NCI-H226 (cell line): ENCODE data around the gene AMH.
"Not testable (repeated sequence)": the region's sequence is repeated elsewhere in the genome, so short reads cannot be mapped to it uniquely, and the experiment has no call there.

ENCODE experiments used
- DNase-seq: peaks from one replicate; pipeline ENCODE4 v3.0.0-alpha.2; 2015

Gene AMH

DNA sequence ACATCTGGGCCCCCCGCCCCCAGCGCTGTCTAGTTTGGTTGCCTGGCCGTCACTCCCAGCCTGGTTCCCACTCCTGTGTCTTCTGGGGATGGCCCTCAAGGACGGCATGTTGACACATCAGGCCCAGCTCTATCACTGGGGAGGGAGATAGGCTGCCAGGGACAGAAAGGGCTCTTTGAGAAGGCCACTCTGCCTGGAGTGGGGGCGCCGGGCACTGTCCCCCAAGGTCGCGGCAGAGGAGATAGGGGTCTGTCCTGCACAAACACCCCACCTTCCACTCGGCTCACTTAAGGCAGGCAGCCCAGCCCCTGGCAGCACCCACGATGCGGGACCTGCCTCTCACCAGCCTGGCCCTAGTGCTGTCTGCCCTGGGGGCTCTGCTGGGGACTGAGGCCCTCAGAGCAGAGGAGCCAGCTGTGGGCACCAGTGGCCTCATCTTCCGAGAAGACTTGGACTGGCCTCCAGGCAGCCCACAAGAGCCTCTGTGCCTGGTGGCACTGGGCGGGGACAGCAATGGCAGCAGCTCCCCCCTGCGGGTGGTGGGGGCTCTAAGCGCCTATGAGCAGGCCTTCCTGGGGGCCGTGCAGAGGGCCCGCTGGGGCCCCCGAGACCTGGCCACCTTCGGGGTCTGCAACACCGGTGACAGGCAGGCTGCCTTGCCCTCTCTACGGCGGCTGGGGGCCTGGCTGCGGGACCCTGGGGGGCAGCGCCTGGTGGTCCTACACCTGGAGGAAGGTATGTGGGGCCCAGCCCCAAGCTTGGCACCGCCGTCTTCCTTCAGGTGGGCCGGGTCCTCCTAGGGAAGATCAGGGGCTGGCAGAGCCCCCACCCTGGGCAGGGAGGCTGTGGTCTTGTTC lies at the start of gene AMH:
AMH (plus strand) TSS at position 314 of the 857 bp plus-strand sequence; CDS start at position 324, 10 bp downstream.
- DNase-seq, result no peak

- DNase-seq, result no peak
Observed at GRCh38 chr19:2199861-2200623, 49.1 kb upstream of the AMH start.

DNA sequence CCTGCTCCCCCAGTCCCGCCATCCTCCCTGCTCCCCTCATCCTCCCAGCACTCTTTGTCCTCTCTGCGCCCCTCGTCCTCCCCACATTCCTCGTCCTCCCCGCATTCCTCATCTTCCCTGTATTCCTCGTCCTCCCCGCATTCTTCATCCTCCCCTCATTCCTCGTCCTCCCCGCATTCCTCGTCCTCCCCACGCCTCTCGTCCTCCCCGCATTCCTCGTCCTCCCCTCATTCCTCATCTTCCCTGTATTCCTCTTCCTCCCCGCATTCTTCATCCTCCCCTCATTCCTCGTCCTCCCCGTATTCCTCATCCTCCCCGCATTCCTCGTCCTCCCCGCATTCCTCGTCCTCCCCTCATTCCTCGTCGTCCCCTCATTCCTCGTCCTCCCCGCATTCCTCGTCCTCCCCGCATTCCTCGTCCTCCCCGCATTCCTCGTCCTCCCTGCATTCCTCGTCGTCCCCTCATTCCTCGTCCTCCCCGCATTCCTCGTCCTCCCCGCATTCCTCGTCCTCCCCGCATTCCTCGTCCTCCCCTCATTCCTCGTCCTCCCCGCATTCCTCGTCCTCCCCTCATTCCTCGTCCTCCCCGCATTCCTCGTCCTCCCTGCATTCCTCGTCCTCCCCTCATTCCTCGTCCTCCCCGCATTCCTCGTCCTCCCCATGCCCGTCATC lies 48.4 kb upstream of the AMH start:
- DNase-seq, result not testable (repeated sequence)

DNA sequence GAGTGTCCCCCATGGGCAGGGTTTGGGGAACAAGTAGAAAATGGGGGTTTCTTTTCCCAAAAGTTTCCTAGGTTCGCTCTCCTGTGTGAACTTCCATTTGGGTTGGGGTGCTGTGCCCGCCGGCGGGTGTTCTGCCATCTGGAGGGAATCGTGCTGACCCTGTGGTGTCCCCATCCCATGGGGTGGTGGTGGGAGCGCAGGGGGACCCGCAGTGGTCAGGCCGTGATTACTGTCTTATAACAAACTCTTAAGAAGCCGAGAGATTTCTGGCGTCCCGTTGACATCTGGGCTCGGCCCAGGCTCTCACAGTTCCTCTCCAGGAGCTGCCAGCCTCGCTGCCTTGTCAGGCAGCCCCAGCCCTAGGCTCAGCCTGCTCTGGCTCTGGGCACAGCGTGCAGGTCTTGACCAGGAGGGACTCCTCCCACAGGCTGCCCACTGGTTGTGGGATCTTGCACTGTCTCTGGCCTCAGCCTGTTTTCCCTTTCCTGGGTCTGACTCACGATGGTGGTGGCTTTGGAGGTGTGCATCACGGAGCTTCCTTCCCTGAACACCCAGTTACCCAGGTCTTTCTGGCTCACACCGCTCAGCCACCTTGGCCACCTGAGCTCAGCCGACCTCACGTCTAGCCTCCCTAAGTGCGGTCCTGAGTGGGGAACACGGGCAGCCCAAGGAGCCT lies 47.5 kb upstream of the AMH start:
- no peak for DNase-seq

DNA sequence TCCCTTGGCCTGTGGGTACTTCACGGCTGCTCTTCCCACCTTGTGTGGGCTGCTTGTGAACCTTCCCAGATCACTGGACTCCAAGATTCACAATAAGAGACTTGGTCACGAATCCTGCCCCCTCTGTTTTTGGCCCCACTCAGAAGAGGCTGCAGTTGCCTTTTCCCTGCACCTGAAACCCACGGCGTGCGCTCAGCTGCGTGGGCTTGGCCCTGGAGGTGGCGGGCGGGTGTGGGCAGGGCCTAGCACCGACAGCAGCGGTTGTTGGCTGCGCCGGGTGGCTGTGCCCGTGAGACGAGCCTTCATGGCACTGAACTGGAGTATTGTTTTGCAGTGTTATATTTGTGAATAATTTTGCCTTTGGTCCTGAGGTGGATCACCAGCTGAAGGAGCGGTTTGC lies 46.8 kb upstream of the AMH start:
- no peak for DNase-seq

GRCh38 chr19:2207008-2207407 lies 42.1 kb upstream of the AMH start:
- DNase-seq, result no peak

DNA sequence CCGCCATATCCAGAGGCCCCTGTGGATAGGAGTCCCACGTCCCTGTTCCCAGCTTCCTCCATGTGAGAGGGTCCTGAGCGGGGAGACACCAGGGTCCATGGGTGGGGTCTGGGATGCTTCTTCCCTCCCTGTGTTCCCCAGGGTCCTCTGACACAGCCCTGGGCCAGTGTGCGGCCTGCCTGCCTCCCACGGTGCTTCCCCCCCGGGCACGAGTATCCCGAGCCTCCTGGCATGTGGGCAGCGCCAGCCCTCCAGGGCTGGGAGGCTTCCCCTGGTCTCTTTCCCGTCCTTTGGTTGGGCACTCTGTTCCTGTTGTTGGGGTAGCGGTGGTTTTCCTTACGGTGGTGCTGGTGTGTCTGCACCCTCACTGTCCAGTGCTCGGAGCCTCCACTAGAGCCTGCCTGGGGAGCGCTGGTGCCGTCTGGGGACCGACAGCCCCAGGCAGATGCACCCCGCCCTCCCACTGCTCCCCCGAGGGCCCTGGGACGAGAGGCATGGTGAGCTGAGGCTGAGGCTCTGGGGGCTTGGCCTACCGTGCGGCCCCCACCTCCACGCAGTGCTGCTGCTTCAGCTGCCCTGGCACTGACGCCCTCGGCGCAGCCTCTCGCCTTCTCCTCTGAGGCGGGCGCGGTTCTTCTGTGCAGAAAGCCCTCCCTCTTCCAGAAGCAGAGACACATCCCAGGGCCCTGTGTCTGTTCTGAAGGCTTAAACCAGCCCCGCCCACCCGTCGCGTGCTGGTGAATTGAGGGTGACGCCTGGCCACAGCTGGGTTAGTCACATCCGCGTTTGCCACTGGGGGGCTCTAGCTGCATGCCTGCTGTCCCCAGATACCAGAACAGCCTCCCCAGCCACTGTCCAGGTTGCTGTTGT lies 40.9 kb upstream of the AMH start:
- no peak for DNase-seq

- no peak for DNase-seq
Observed at GRCh38 chr19:2208975-2209374, 40.1 kb upstream of the AMH start.

GRCh38 chr19:2209408-2209807 lies 39.7 kb upstream of the AMH start:
- no peak for DNase-seq

DNA sequence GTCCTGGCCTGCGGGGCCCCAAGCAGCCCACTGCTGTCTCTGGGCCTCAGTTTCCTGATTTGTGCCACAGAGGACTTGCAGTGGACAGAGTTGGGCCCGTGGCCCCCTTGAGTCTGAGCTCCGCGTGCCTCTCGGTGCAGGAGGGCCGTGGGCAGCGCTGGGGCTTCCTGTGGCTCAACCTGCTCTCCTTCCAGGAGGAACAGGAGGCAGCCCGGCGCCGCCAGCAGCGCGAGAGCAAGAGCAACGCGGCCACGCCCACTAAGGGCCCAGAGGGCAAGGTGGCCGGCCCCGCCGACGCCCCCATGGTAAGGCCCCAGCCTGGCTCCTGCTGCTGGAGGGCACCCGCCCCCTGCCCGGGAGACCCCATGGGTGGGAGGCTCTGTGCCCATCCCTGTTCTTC lies 38.9 kb upstream of the AMH start:
- no peak for DNase-seq

GRCh38 chr19:2210987-2211740 lies 38.0 kb upstream of the AMH start:
- no peak for DNase-seq

DNA sequence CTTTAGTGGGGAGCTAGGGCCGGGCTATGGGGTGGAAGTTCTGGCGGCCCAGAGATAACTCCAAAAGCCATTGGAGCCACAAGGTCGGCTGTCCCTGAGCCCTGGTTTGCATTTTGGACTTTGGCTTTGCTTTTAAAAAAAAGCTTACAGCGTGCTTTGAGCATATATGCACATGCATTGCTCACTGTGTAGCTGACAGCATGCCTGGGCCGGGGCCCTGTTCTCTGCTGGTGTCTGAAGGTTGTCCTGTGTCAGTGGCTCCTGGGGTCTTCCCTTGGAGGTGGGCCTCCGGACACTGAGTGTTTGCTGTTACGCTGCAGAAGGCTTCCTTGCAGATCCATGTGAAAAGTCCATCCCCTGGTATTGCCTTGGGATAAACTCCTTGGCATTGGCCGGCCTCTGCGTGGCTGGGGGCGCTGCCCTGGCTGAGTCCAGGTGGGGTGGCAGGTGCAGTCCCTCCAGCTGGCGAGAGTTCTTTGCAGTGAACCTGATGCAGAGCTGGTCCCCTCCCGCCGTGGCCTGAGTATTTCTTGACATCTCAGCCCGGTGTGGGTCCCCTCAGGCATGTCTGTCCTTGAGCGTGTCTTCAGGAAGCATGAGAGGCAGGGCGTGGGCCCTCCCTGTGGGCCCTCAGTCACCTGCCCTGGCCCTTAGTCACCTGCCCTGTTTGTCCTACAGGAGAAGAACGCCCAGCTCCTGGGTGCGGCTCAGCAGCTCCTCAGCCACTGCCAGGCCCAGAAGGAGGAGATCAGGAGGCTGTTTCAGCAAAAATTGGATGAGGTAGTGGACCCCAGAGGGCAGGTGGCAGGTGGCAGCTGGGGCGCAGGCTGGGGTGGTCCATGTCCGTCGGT lies 36.0 kb upstream of the AMH start:
- DNase-seq, result no peak

GRCh38 chr19:2213799-2214198 lies 35.3 kb upstream of the AMH start:
- no peak for DNase-seq

GRCh38 chr19:2214251-2214650 lies 34.9 kb upstream of the AMH start:
- no peak for DNase-seq

- no peak for DNase-seq
Observed at GRCh38 chr19:2215281-2215751, 33.8 kb upstream of the AMH start.

GRCh38 chr19:2216361-2217225 lies 32.5 kb upstream of the AMH start:
- no peak for DNase-seq

DNA sequence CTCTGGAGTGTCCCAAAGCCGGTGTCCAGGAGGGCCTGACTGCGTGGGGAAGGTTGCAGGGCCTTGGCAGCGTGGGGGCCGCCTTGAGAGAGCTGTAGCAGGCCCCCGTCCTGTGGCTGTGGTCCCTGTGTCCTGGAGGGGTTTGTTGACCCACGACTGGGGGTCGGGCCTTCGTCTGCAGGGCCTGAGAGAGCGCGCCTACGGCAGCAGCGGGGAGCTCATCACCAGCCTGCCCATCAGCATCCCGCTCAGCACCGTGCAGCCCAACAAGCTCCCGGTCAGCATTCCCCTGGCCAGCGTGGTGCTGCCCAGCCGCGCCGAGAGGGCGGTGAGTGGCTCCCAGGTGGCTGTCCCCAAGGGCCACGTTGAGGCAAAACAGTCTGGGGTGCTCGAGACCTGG lies 31.5 kb upstream of the AMH start:
- DNase-seq, result no peak

- no peak for DNase-seq
Observed at GRCh38 chr19:2219726-2220125, 29.4 kb upstream of the AMH start.

DNA sequence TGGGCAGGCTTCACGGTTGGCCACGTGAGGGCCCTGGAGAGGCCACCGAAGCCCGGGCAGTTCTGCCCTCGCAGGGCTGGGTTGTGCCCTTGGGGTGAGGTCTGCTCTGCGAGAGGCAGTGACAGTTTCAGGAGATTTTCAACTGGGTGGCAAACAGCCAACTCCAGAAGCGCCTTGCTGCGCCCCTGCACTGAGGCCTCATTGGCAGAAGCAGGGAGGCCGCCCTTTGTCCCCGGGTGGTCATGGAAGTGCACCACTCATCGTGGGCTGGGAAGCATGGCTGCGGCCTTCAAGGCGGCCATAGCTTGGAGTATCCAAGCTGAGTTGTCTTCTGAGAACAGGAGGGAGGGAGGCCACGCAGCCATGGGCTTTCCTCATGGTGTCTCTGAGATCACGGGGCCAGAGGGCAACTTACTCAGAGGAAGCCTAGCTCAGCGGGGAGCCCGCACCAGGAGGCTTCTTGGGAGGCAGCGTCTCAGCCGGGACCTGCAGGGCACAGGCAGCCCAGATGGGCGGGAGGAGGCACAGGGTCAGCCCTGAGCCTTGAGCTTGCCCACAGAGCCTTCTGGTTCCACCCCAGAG lies 27.8 kb upstream of the AMH start:
- DNase-seq, result no peak
